ENCODE data around the gene RHOB. TPM values are rescaled to one million over a fixed set of nuclear protein-coding genes. Genes with fewer than 3 reads are reported as not detected.

Gene RHOB
- total and polyA plus RNA-seq, 2 experiments from 2014 or later, result 15.4 to 92.1 TPM

DNA sequence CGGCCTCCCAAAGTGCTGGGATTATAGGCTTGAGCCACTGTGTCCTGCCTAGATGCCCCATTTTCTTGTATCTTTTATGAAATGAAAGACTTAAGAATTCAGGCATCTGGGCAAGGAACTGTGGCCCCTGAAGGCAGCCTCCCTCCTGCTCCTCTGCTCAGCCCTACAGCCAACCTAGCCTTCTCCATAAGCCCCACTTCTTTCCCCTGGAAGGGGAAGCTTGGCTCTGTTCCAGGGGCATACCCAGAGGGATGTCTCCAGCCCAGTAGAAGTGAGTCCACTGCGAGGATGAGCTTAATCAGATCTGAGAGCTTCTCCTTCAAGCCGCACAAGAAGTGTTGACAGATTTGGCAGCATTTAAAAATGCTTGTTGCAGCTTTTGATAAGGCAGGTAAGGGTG lies 39.7 kb downstream of the RHOB start:
- H3K4me1 ChIP-seq (ENCODE audit: low read depth), result peaks cover 2% of the 10 kb centered on the region
- TF ChIP-seq, protein P1, sequence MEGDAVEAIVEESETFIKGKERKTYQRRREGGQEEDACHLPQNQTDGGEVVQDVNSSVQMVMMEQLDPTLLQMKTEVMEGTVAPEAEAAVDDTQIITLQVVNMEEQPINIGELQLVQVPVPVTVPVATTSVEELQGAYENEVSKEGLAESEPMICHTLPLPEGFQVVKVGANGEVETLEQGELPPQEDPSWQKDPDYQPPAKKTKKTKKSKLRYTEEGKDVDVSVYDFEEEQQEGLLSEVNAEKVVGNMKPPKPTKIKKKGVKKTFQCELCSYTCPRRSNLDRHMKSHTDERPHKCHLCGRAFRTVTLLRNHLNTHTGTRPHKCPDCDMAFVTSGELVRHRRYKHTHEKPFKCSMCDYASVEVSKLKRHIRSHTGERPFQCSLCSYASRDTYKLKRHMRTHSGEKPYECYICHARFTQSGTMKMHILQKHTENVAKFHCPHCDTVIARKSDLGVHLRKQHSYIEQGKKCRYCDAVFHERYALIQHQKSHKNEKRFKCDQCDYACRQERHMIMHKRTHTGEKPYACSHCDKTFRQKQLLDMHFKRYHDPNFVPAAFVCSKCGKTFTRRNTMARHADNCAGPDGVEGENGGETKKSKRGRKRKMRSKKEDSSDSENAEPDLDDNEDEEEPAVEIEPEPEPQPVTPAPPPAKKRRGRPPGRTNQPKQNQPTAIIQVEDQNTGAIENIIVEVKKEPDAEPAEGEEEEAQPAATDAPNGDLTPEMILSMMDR (IDR thresholded peaks at IDR 0.05; ENCODE audit: low read depth, low read length), result no peak
- no peaks in the 10 kb centered on the region for H3K9me3 ChIP-seq (ENCODE audit: low read depth)
- H3K4me3 ChIP-seq, result no peak overlapping the region
- DNase-seq (ENCODE audit: low read depth in 1 of 2, low spot score in 1 of 2), result no peak
- H3K36me3 ChIP-seq, result no peaks in the 10 kb centered on the region
- H3K27me3 ChIP-seq, result no peaks in the 10 kb centered on the region
- no peak overlapping the region for H3K27ac ChIP-seq

- no peaks in the 10 kb centered on the region for H3K27me3 ChIP-seq
- no peaks in the 10 kb centered on the region for H3K36me3 ChIP-seq
- no peak for DNase-seq (ENCODE audit: low read depth in 1 of 2, low spot score in 1 of 2)
- TF ChIP-seq, protein P1 (IDR thresholded peaks at IDR 0.05; ENCODE audit: low read depth, low read length), result no peak
- H3K27ac ChIP-seq, result no peak overlapping the region
- no peak overlapping the region for H3K4me3 ChIP-seq
- H3K9me3 ChIP-seq (ENCODE audit: low read depth), result no peaks in the 10 kb centered on the region
- peaks cover 2% of the 10 kb centered on the region for H3K4me1 ChIP-seq (ENCODE audit: low read depth)
Measured at GRCh38 chr2:20487030-20487391, 40.1 kb downstream of the RHOB start.

DNA sequence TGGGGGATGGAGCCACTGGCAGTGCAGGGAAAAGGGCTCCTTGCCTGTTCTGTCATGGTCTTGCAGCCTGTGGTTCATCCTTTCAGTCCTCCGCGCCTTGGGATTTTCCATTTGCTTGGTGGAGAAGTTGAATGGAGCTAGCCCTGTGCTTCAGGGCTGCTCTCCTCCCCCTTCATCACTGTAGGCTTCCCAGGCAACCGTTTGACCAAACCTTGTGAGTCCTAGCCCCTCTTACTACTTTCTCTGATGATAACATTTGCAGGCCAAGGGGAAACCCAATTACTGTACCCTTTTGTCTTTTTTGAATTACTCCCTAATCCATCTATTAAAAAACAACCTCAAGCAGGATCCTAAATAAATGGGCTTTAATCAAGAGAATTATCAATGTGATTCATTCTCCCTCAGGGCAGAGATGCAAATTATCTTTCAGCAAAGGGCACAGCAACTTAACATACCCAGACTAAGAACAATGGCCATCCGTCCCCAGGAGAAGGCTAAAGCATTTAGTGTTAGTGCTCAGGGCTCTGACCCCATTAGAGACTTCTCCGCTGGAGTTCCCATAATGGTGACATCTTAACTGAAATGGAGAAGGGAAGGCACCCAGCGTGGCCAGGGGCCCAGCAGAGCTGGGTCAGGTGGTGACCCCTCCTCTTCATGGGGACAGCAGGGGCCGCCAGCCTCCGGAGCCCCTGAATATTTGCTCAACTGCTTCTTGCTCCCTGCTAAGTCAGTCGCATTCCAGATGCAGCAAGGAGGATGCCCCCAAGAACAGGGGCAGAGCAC lies 40.7 kb downstream of the RHOB start:
- TF ChIP-seq, protein P1 (IDR thresholded peaks at IDR 0.05; ENCODE audit: low read depth, low read length), result no peak

GRCh38 chr2:20488201-20488641 lies 41.3 kb downstream of the RHOB start:
- H3K4me1 ChIP-seq (ENCODE audit: low read depth), result peaks cover 10% of the 10 kb centered on the region

More for the DNA sequence above, 40.7 kb downstream of the RHOB start:
- Histone ChIP-seq H3K36me3 (no peaks in the 10 kb centered on the region), H3K27me3 (no peaks in the 10 kb centered on the region), H3K4me3 (no peak overlapping the region), H3K9me3 (ENCODE audit: low read depth) (no peaks in the 10 kb centered on the region), H3K4me1 (ENCODE audit: low read depth) (peaks cover 8% of the 10 kb centered on the region), H3K27ac (no peak overlapping the region)
- DNase-seq (ENCODE audit: low read depth in 1 of 2, low spot score in 1 of 2), result no peak

DNA sequence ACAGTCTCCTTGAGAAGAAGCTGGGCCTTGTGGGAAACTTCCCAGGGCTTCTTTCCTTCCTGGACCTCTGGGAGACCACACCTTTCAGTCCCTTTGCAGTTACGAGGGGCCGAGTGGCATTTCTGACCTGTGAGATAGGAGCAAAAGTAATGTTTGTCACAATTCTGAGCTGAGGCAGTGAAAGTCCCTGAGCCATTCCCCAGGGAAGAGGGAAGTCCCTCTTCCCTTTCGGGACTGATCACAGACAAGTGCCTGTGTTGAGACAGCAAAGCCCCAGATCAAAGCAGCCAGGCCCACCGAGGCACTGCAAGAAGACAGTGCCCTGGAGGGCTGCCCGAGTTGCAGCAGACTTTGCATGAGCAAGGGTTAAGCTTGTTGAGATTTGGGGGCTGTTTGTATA lies 41.9 kb downstream of the RHOB start:
- peaks cover 10% of the 10 kb centered on the region for H3K4me1 ChIP-seq (ENCODE audit: low read depth)
- no peaks in the 10 kb centered on the region for H3K27me3 ChIP-seq
- DNase-seq (ENCODE audit: low read depth in 1 of 2, low spot score in 1 of 2), result no peak
- H3K36me3 ChIP-seq, result no peaks in the 10 kb centered on the region
- TF ChIP-seq, protein P1 (IDR thresholded peaks at IDR 0.05; ENCODE audit: low read depth, low read length), result no peak
- no peaks in the 10 kb centered on the region for H3K9me3 ChIP-seq (ENCODE audit: low read depth)
- H3K4me3 ChIP-seq, result no peak overlapping the region
- H3K27ac ChIP-seq, result no peak overlapping the region

More at GRCh38 chr2:20488201-20488641, 41.3 kb downstream of the RHOB start:
- no peak overlapping the region for H3K4me3 ChIP-seq
- H3K27me3 ChIP-seq, result no peaks in the 10 kb centered on the region
- no peak overlapping the region for H3K27ac ChIP-seq
- no peak for DNase-seq (ENCODE audit: low read depth in 1 of 2, low spot score in 1 of 2)
- no peaks in the 10 kb centered on the region for H3K36me3 ChIP-seq
- H3K9me3 ChIP-seq (ENCODE audit: low read depth), result no peaks in the 10 kb centered on the region
- TF ChIP-seq, protein P1 (IDR thresholded peaks at IDR 0.05; ENCODE audit: low read depth, low read length), result no peak
